ENCODE data around the gene OR2A7.
"Not testable (repeated sequence)": the region's sequence is repeated elsewhere in the genome, so short reads cannot be mapped to it uniquely, and the experiment has no call there.

Gene OR2A7, protein sequence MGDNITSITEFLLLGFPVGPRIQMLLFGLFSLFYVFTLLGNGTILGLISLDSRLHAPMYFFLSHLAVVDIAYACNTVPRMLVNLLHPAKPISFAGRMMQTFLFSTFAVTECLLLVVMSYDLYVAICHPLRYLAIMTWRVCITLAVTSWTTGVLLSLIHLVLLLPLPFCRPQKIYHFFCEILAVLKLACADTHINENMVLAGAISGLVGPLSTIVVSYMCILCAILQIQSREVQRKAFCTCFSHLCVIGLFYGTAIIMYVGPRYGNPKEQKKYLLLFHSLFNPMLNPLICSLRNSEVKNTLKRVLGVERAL

DNA sequence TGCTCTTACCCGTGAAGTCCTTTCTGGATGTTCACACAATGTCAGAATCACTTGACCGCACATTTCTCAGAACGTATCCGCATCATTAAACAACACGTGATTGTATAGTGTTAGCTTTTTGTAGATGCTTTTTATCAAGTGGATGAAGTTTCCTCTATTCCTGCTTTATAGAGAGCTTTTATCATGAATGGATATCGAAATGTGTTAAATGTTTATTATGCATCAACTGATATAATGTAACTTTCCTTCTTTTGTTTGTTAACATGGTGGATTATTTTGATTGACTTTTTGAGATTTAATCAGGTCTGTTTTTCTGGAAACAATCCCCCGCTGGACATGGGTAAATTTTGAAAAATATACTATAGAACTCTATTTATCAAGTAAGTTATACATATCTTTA is at the start of gene OR2A7:
TSS of gene OR2A7 (minus strand) at position 101 of the 400 bp plus-strand sequence. CDS start 5,164 bp downstream, outside the sequence.
- not testable (repeated sequence) for DNase-seq (ENCODE audit: low read depth)

DNA sequence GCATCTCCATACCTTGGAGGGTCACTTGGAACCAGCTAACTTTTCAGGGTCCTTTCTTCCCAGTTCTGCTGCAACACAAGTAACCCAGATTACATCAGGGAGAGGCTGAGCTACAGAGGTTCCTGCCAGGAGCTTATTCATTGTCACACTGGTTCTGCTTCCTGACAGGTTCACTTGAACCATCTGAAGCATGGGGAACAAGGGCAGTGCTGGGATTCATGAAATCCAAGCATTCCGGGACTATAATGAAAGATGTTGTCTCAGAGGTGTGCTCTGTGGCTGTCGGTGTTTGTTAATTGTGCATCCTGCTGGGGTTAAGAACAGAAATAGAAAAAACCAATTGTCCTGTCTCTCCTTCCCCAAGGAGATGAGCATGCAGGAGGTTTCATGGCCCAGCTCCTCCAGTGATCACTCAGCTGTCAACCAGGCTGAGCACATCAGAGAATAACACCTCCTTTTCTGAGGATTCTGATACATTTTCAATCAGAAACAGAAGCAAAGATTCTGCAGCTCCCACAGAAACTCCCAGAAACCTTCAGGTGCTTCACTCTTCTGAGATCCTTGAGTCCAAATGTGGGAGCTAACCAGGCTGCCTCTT is 47.4 kb upstream of the OR2A7 start, which contains the start of gene OR2A1:
TSS of gene OR2A1 (plus strand) at position 548 of the 598 bp plus-strand sequence. CDS start 5,706 bp downstream, outside the sequence.
- DNase-seq (ENCODE audit: low read depth), result not testable (repeated sequence)

DNA sequence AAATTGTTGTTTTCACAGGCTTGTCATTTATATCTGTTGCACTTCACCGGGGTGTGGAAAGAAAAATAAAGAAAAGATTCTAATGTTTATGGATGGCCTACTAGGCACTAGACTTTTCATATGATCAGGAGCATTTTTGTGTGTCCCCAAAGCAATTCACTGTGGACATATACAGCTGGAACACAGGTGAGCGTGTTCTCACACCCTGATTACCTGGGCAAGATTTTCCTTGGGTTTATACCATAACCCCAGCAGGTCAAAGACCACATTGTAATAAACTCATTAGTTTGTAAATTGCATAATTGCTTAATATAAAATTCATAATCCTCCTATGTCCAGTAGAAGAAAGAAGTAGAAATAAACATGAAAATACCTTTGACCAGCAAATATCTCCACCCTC is 46.6 kb upstream of the OR2A7 start:
- not testable (repeated sequence) for DNase-seq (ENCODE audit: low read depth)

DNA sequence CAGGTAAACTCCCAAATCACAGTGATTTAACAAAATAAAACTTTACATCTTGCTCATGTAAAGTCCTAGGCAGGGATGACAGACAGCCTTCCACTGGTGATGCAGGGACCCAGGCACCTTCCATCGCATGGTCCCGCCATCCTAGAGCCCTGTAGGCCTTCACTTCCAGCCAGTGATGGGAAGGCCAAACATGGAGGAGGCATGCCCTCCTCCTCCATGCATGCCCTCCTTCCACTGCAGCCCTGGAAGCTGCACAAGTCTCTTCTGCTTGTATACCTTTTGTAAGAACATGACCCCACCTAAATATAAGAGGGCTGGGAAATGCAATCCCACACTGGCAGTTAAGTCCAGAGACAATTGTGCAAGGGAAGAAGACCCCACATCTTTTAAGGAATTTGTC is 45.1 kb upstream of the OR2A7 start:
- not testable (repeated sequence) for DNase-seq (ENCODE audit: low read depth)

DNA sequence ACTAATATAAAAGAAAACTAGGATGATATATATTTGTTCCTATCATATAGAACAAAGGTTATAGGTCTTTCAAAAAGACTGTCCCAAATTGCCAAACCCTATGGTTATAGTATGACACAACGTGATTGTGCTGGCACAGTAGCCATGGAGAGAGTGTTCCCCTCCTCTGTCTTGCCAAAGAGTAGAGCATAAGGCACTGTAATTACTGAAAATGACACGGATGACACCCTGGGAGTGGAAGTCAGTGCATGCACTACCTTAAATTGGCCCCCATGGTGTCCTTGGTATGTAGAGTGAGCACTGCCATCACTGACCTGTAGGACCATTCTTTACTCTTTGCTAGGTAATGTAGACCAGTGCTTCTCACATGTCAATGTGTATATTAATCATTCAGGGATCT is 40.6 kb upstream of the OR2A7 start:
- DNase-seq (ENCODE audit: low read depth), result not testable (repeated sequence)

DNA sequence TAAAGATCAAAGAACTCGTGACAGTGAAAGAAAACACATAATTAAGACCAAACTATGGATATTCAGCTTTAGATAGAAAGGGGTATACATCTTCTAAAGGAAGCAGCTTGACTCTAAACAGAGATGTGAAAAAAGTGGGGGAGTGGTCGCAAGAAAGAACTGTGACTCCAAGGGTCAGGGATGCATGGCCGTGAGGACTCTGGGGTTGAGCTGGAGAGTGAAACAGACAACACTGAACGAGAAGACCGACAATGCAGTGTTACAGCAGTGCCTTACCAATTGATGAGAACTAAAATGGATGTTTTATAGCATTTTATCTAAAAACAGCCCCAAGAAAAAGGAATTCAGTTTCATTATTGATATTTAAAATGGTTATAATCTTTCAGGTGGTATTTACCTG is 39.0 kb upstream of the OR2A7 start:
- not testable (repeated sequence) for DNase-seq (ENCODE audit: low read depth)

DNA sequence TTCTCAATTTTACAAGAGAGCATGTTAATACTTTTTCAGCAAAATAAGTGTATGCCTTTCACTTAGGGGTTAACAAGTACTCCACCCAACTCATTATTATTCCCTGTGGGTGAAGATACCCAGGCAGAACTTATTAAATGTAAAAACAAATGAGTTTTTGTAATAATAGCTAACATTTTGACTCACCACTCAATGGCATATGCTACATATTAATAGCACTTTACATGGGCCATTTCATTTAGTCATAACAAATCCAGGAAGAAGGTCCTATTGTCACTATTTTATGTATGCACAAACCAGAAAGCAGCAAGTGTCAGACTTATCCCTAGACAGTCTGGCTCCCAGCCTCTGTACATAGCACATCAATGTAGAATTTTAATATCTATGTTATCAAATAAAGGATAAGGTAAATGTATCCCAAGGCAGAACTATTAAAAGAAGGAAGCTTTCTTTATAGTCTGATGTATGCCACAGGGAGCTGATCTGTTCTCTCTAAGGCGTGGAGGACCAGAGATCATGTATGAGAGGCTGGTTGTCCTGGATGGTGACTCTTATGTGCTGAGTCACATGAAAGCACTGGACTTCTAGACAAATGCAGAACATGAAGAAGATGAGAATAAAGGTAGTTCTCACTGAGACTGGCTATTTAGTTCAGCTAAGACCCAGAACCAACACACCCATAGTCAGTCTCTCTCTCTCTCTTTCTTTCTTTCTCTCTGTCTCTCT is 38.1 kb upstream of the OR2A7 start:
- DNase-seq (ENCODE audit: low read depth), result not testable (repeated sequence)

DNA sequence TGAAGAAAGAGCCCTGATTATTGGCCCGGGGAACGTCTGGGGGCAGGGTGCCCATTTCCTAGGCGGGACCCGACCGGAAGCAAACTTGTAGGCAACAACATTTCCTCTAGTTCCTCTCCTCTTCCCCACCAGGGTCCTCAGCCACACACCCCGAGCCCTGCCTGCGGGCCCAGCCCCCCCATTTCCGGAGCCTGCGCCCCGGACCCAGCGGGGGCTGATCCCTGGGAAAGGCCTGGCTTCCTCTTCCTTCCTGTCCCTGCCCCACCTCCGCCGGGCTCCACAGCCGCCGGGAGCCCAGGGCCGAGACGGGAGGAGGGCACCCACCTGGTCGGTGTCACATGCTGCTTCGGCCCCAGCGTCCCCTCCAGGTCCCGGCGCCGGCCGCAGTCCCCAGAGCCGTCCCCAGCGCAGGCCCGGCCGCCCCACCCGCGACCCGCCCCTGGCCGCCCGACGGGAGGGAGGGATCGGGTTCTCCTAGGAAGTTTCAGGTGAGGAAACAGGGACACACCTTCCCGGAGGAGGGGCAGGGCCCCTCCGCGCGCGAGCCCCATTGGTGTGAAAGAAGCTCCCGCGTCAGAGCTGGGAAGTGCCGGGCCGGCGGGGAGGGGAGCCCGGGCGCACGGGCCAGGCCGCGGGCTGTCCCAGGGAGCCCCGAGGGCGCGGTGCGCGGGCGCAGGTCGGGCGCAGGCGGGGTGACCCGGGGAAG is 29.4 kb upstream of the OR2A7 start:
- not testable (repeated sequence) for DNase-seq (ENCODE audit: low read depth)

DNA sequence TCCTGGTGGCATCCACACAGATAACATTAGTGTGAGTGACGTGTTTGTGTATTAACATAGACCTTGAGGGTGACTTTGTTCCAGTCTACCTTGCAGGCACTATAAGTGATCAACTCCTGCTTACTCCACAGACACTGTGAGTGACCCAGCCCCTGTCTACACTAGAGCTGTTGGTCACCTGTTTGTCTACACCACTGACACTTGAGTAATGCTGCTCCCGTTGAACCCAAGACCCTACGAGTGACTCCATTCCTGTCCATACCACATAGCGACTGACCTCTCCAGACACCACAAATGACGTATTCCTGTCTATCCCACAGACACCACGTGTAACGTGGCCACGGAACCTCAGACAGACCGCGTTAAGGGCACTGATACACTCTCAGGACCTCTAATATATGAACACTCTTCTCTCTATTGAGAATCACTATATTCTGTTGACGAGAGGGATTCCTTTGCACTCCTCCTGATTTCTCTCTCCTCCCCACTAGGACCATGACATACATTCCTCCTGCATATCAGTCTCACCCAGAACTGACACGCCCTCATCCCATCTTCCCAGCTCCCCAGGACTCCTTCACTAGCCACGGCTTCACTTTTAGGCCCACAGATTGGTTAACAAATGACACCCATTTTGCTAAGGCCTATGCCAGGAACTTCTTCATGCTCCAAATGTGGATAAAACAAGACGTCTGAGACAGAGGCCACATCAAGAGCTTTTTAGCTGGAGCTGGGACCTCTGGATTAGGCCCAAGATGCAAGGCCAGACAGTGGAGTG is 28.0 kb upstream of the OR2A7 start:
- DNase-seq (ENCODE audit: low read depth), result not testable (repeated sequence)

DNA sequence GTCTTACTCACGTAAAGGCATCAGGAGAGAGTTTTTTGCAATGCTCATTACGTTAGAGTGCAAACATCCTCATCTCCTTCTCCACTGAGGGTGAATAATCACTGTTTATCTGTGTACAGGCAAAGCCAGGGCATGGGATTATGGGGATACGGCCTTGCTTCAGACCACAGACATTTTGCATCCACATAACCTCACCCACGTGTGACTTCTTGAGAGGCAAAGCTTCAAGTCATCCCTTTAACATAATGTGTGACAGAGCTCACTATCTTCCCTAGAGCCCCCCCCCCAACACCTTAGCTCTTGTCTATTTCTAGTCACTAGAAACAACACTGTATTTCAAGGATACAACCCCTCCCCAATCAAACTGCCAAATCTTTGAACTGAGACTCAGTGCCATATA is 27.0 kb upstream of the OR2A7 start:
- not testable (repeated sequence) for DNase-seq (ENCODE audit: low read depth)

DNA sequence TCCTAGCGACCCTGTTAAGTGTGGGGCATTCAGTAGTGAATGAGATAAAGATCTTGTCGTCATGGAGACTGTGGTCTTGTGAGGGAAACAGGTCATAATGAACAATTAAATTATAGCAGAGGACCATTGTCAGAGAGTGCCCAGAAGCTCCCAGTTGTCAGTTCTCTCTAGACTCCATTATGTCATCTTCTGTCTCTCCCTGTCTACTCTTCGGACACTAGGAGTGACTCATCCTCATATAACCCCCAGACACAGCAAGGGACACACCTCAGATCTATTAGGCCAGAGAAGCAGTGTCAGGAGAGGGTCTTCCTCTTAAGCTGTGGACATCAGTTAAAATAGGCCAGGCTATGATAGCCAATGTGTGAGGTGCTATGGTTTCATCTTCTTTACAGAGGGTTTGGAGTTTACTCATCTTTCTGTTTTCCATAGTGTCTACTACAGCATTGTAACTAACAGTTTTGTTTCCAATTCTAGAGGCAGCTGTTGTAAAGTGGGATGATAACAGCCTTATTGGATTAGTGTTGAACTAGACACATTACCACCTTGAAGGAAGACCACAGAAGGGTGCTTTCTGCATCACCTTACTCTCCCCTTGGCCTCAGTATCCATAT is 22.7 kb upstream of the OR2A7 start:
- not testable (repeated sequence) for DNase-seq (ENCODE audit: low read depth)

DNA sequence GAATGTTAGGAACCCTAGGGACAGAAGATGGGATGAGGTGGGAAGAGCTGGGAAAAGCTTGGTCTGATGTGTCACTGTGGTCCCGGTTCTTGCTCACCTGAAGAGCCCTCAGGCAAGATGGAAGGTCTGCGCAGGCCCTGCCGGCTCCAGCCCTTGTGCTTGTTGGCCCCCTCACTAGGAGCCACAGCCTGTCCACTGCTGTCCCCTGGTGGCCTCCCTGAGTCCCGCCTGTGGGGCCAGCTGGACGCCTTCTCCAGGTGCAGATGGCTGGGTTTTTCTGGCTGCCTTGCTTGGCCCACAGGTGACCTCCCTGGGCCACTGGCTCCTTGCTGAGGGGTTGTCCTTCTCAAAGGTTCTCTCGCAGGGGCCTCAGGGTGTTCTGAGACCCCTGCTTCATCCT is 19.1 kb upstream of the OR2A7 start:
- DNase-seq (ENCODE audit: low read depth), result not testable (repeated sequence)

DNA sequence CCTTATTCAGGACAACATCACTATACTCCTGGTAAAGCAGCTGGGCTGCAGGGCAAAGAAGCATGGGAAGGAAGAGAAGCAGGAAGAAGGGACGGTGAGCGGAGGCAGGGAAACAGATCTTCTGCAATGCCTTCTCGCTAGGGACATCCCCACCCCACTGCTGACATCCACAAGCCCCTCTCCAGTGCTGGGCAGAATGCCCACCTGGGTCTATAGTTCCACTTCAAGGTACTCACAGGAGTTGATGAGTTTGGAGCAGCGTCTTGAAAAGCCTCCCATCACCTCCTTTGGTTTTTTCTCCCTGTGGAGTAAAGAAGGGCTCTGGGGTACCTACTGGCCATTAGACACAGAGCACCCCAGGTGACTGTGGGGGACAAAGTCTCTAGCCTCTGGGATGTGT is 17.9 kb upstream of the OR2A7 start:
- DNase-seq (ENCODE audit: low read depth), result not testable (repeated sequence)

DNA sequence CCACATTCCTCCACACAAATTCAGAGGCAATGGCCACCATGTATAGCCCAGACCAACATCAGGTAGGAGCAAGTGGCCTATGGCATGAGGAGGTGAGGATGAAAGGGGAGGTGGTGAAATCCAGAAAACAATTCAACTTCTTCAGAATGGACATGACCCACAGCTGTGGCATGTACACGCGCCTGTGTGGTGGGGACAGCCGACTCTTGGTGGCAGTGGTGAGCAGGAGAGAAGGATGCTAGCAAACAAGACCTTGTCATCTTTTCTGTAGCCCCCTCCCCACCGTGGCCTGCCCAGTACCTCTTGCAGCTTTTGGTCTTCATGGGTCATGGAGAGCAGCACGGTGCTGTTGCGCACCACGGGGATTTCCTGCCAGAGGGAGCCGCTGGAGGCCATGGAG is 17.4 kb upstream of the OR2A7 start:
- not testable (repeated sequence) for DNase-seq (ENCODE audit: low read depth)

DNA sequence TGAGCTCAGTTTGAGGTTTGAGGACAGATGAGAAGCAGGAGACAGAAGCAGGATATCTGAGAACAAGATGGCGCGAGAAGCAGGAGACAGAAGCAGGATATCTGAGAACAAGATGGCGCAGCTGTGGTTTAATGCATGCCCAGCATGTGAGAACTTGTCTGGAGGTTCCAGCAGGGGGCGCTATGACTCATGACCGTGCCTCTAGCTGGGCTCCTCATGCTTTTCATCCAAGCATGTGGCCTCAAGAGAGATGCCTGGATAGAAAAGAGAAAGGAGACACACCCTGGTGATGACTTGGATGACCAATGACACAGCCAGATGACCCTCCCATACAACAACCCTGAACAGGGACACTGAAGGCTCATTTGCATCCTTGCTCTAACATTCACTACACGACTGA is 15.4 kb upstream of the OR2A7 start:
- not testable (repeated sequence) for DNase-seq (ENCODE audit: low read depth)

DNA sequence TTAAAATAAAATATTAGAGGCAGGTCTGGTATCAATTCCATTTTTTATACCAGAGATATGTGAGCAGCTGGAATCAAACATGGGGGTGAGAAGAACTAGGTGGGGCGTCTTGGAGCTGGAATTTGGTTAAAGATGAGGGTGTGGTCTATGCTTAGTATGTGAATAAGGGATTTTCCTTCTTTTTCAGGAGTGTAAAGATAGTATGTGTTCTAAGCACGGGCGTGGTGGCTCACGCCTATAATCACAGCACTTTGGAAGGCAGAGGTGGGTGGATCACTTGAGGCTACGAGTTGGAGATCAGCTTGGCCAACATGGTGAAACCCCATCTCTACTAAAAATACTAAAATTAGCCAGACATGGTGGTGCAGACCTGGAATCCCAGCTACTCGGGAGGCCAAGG is 10.7 kb upstream of the OR2A7 start:
- DNase-seq (ENCODE audit: low read depth), result not testable (repeated sequence)

DNA sequence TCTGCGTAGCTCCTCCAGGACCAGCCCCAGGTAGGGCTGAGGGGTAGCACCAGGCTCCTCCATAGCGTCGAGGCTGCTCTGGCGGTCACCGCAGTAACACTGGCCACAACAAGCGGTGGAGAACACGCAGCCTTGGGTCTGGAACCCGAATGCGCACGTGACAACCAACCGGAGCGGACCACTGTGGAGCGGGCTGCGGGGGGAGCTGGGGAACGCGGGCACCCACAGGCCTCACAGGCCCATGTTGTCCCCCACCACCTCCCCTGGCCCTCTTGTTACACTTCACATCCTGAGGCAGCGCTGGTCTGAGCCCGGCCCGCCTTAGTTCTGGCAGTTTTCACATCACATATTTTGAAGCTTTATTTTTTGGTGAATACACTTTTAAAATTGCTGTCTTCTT is 4.6 kb upstream of the OR2A7 start, which contains the start of gene CTAGE8:
TSS of gene CTAGE8 (minus strand) at position 101 of the 400 bp plus-strand sequence. CDS start at position 63, 38 bp downstream.
- not testable (repeated sequence) for DNase-seq (ENCODE audit: low read depth)

DNA sequence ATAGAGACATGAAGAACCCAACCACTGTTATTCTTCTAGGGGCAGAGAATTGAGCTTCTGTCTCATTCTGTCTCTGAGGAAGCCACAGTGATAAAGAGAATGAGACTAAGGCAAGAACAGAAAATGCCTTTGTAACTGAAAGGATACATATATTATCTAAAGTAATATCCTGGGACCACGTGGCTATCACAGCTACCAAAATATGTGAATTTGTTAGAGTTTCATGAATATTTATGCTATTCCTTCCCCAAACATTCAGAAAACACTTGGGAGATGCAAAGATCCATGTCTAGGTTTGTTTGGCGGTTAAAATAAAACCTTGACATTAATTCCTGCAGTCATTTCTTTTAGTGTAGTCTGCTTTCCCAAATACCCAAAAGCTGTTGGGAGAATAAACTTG is 2.5 kb downstream of the OR2A7 start:
- DNase-seq (ENCODE audit: low read depth), result not testable (repeated sequence)

DNA sequence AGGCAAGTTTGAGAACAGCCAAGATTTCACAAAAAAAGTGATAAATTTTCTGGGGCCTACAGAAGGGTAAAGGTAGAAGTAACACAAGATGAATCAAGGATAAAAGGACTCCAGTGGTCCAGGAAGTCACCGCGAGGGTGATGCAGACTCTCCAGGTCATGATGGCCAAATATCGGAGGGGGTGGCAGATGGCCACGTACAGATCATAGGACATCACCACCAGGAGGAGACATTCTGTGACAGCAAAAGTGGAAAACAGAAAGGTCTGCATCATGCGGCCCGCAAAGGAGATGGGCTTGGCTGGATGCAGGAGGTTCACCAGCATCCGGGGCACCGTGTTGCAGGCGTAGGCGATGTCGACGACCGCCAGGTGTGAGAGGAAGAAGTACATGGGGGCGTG is 5.5 kb downstream of the OR2A7 start:
- DNase-seq (ENCODE audit: low read depth), result not testable (repeated sequence)

DNA sequence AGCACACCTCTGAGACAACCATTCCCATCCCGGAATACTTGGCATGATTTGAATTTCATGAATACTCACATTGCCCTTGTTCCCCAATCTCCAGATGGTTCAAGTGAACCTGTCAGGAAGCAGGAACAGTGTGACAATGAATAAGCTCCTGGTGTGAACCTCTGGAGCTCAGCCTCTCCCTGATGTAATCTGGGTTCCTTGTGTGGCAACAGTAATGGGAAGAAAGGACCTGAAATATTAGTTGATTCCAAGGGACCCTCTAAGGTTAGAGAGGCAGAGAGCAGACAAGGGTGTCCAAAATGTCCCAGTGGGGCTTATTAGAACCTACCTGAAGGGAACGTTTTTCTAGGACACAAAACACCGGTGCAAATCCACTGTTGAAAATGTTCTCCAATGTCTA is 8.5 kb downstream of the OR2A7 start:
- no peak for DNase-seq (ENCODE audit: low read depth)

DNA sequence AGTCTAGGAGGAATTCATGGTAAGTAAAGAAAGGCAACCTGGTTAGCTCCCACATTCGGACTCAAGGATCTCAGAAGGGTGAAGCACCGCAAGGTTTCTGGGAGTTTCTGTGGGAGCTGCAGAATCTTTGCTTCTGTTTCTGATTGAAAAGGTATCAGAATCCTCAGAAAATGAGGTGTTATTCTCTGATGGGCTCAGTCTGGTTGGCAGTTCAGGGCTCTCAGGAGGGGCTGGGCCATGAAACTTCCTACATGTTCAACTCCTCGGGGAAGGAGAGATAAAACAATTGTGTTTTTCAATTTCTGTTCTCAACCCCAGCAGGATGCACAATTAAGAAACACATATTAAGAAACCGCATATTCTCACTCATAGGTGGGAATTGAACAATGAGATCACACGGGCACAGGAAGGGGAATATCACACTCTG is 9.1 kb downstream of the OR2A7 start:
- no peak for DNase-seq (ENCODE audit: low read depth)
